IMR-90 (cell line): ENCODE data around the gene HNRNPAB. TPM values are rescaled to one million over a fixed set of nuclear protein-coding genes. Genes with fewer than 3 reads are reported as not detected.

Experiments used
- ATAC-seq: fragments of 200-7000 bp; cut with Tn5 transposase; 2 replicates; pipeline ENCODE4 v1.9.1; 2020; ENCODE audit warnings: low read depth, mild to moderate bottlenecking, moderate library complexity
- BruUV-seq: library from RNA; stranded (reverse); fragments of 400-500 nt; replicated peaks from 2 replicates; lab custom pipeline; 2021; lab: Mats Ljungman, UMichigan
- CTCF ChIA-PET: fragments of 300-600 bp; formaldehyde crosslinking; extraction: SDS; loops from one replicate; lab custom pipeline; 2021; ENCODE audit warnings: antibody characterized with exemption; lab: Yijun Ruan, JAX
- POLR2A ChIA-PET: fragments of 300-600 bp; sonication (Branson Sonifier 250); formaldehyde crosslinking; loops from one replicate; lab custom pipeline; 2022; ENCODE audit warnings: antibody characterized with exemption; ENCODE audit not compliant: unreplicated experiment; lab: Charles Lee
- DNase-seq: peaks from one replicate; pipeline ENCODE4 v3.0.0; 2013
- H2AFZ ChIP-seq: replicated peaks from 2 replicates; pipeline ENCODE3; 2013; ENCODE audit warnings: low read length, mild to moderate bottlenecking; ENCODE audit not compliant: poor library complexity
- H2AK5ac ChIP-seq: 2 replicates; pipeline ENCODE4 v1.6.1; 2013; ENCODE audit warnings: low read depth, low read length, inconsistent platforms
- H2AK9ac ChIP-seq: replicated peaks from 2 replicates; pipeline ENCODE3; 2013; ENCODE audit warnings: mild to moderate bottlenecking, low read depth, low read length, moderate library complexity; ENCODE audit not compliant: poor library complexity
- H2BK120ac ChIP-seq: 2 replicates; pipeline ENCODE4 v1.6.1; 2013; ENCODE audit warnings: low read depth, low read length, inconsistent platforms
- H2BK15ac ChIP-seq: 3 replicates; pipeline ENCODE4 v1.6.1; 2013; ENCODE audit warnings: low read depth, low read length, inconsistent platforms
- H2BK20ac ChIP-seq: 2 replicates; pipeline ENCODE4 v1.6.1; 2013; ENCODE audit warnings: low read depth, mild to moderate bottlenecking, inconsistent platforms, low read length, moderate library complexity
- H2BK5ac ChIP-seq: 2 replicates; pipeline ENCODE4 v1.6.1; 2013; ENCODE audit warnings: mild to moderate bottlenecking, low read depth, low read length, inconsistent platforms; ENCODE audit not compliant: poor library complexity, severe bottlenecking
- H3K14ac ChIP-seq: replicated peaks from 2 replicates; pipeline ENCODE4 v1.6.1; 2013; ENCODE audit warnings: low read depth, low read length, inconsistent platforms
- H3K18ac ChIP-seq: 2 replicates; pipeline ENCODE4 v1.6.1; 2013; ENCODE audit warnings: low read depth, low read length, control low read depth
- H3K23ac ChIP-seq: 2 replicates; pipeline ENCODE4 v1.6.1; 2013; ENCODE audit warnings: low read depth, low read length, inconsistent platforms
- H3K27ac ChIP-seq: 2 replicates; pipeline ENCODE4 v1.5.1; 2013; ENCODE audit warnings: mild to moderate bottlenecking, control low read depth, low read length; ENCODE audit not compliant: insufficient read depth
- H3K27me3 ChIP-seq: 2 replicates; pipeline ENCODE4 v1.6.1; 2013; ENCODE audit warnings: low read length; ENCODE audit not compliant: control insufficient read depth, insufficient read depth
- H3K36me3 ChIP-seq: 2 replicates; pipeline ENCODE4 v1.6.1; 2013; ENCODE audit warnings: low read length, mixed read lengths; ENCODE audit not compliant: control insufficient read depth, insufficient read depth
- H3K4ac ChIP-seq: 2 replicates; pipeline ENCODE4 v1.6.1; 2013; ENCODE audit warnings: low read depth, low read length, inconsistent platforms
- H3K4me1 ChIP-seq: 2 replicates; pipeline ENCODE4 v1.6.1; 2013; ENCODE audit warnings: low read length, mixed read lengths; ENCODE audit not compliant: control insufficient read depth, insufficient read depth
- H3K4me2 ChIP-seq: 2 replicates; pipeline ENCODE4 v1.6.1; 2013; ENCODE audit warnings: low read depth, mild to moderate bottlenecking, control low read depth, low read length, moderate library complexity
- H3K4me3 ChIP-seq: 2 replicates; pipeline ENCODE4 v1.5.1; 2013; ENCODE audit warnings: low read depth, mild to moderate bottlenecking, control low read depth, low read length, moderate library complexity; ENCODE audit not compliant: insufficient read depth
- H3K56ac ChIP-seq: 2 replicates; pipeline ENCODE4 v1.6.1; 2013; ENCODE audit warnings: low read length, inconsistent platforms; ENCODE audit not compliant: insufficient read depth; ENCODE audit errors: extremely low read depth
- H3K79me1 ChIP-seq, 2 experiments: 2 replicates each; pipeline ENCODE4 v1.6.1; 2013; ENCODE audit warnings: low read length in 2 of 2, inconsistent platforms in 1 of 2, low read depth in 1 of 2
- H3K9ac ChIP-seq: 2 replicates; pipeline ENCODE4 v1.6.1; 2013; ENCODE audit warnings: low read depth, low read length, control low read depth
- H3K9me1 ChIP-seq: 2 replicates; pipeline ENCODE4 v1.6.1; 2013; ENCODE audit warnings: low read length, inconsistent platforms; ENCODE audit not compliant: insufficient read depth
- H3K9me3 ChIP-seq: 2 replicates; pipeline ENCODE4 v1.6.1; 2013; ENCODE audit warnings: low read length; ENCODE audit not compliant: control insufficient read depth, insufficient read depth
- H4K20me1 ChIP-seq: 2 replicates; pipeline ENCODE4 v1.6.1; 2013; ENCODE audit warnings: low read length, inconsistent platforms; ENCODE audit not compliant: insufficient read depth
- H4K5ac ChIP-seq: 2 replicates; pipeline ENCODE4 v1.6.1; 2013; ENCODE audit warnings: mild to moderate bottlenecking, low read depth, low read length, control low read depth
- H4K8ac ChIP-seq, 2 experiments: 2 replicates each; pipeline ENCODE4 v1.6.1; 2013; ENCODE audit warnings: low read depth in 2 of 2, low read length in 2 of 2, control low read depth in 1 of 2, inconsistent platforms in 1 of 2
- H4K91ac ChIP-seq: 2 replicates; pipeline ENCODE4 v1.6.1; 2013; ENCODE audit warnings: low read depth, low read length, inconsistent platforms; ENCODE audit not compliant: insufficient read depth
- BHLHE40 ChIP-seq: fragments of 150-350 bp; IDR thresholded peaks from 2 replicates; pipeline ENCODE4 v1.6.1; 2016; ENCODE audit warnings: mild to moderate bottlenecking, low read depth, low read length
- CEBPB ChIP-seq: IDR thresholded peaks from 2 replicates; pipeline ENCODE4 v1.6.1; 2012; ENCODE audit warnings: low read depth, low read length, improper control_type of control experiment
- CHD1 ChIP-seq: IDR thresholded peaks from 2 replicates; pipeline ENCODE4 v1.6.1; 2012; ENCODE audit warnings: low read depth, low read length, improper control_type of control experiment
- CTCF ChIP-seq: conservative IDR thresholded peaks from 2 replicates; pipeline ENCODE4 v1.5.1; 2012; ENCODE audit warnings: mild to moderate bottlenecking, low read depth, low read length, improper control_type of control experiment
- ELK1 ChIP-seq: fragments of 150-350 bp; IDR thresholded peaks from 2 replicates; pipeline ENCODE4 v1.6.1; 2016; ENCODE audit warnings: low read depth, mild to moderate bottlenecking, low read length, moderate library complexity, borderline replicate concordance
- FOS ChIP-seq: fragments of 150-350 bp; IDR thresholded peaks from 2 replicates; pipeline ENCODE4 v1.6.1; 2016; ENCODE audit warnings: low read depth, low read length
- MAFK ChIP-seq: IDR thresholded peaks from 2 replicates; pipeline ENCODE4 v1.6.1; 2012; ENCODE audit warnings: low read depth, low read length, improper control_type of control experiment
- MAZ ChIP-seq: IDR thresholded peaks from 2 replicates; pipeline ENCODE4 v1.6.1; 2012; ENCODE audit warnings: low read depth, mild to moderate bottlenecking, low read length, improper control_type of control experiment, moderate library complexity, borderline replicate concordance
- MXI1 ChIP-seq: IDR thresholded peaks from 2 replicates; pipeline ENCODE4 v1.6.1; 2012; ENCODE audit warnings: low read depth, mild to moderate bottlenecking, low read length, moderate library complexity, borderline replicate concordance
- NFE2L2 ChIP-seq: fragments of 150-350 bp; IDR thresholded peaks from 2 replicates; pipeline ENCODE4 v1.6.1; 2016; ENCODE audit warnings: low read depth, mild to moderate bottlenecking, low read length
- POLR2A ChIP-seq: IDR thresholded peaks from 2 replicates; pipeline ENCODE4 v1.6.1; 2012; ENCODE audit warnings: mild to moderate bottlenecking, low read depth, low read length
- RAD21 ChIP-seq: IDR thresholded peaks from 2 replicates; pipeline ENCODE4 v1.6.1; 2012; ENCODE audit warnings: low read length, improper control_type of control experiment
- RCOR1 ChIP-seq: IDR thresholded peaks from 2 replicates; pipeline ENCODE4 v1.6.1; 2012; ENCODE audit warnings: mild to moderate bottlenecking, low read length, improper control_type of control experiment; ENCODE audit not compliant: insufficient replicate concordance
- RFX5 ChIP-seq: IDR thresholded peaks from 2 replicates; pipeline ENCODE4 v1.8.0; 2012; ENCODE audit warnings: low read depth, mild to moderate bottlenecking, low read length, moderate library complexity
- SMC3 ChIP-seq: fragments of 150-350 bp; IDR thresholded peaks from 2 replicates; pipeline ENCODE4 v1.6.1; 2016; ENCODE audit warnings: low read depth, mild to moderate bottlenecking, antibody characterized with exemption, low read length, moderate library complexity
- USF2 ChIP-seq: fragments of 150-350 bp; IDR thresholded peaks from 2 replicates; pipeline ENCODE4 v1.6.1; 2017; ENCODE audit warnings: mild to moderate bottlenecking, antibody characterized with exemption, low read length, low read depth
- WGBS, 2 experiments: methylation state at CpG; one replicate each; pipeline versions ENCODE4 v1.1.5 to v1.1.7; 2013; ENCODE audit warnings: missing lambda C conversion rate in 2 of 2; ENCODE audit not compliant: insufficient read length in 1 of 2; ENCODE audit errors: extremely low coverage in 2 of 2; 5-methylcytosine and 5-hydroxymethylcytosine counted together
- dilution Hi-C: fragments of 300-500 bp; cut with HindIII; formaldehyde crosslinking; loops from one replicate; pipeline ENCODE4 v1.14.3; 2018; ENCODE audit warnings: low sequenced_read_pairs; ENCODE audit not compliant: unreplicated experiment
- in situ Hi-C: fragments of 300-500 bp; cut with MboI; formaldehyde crosslinking; loops from 3 replicates; pipeline ENCODE4 v1.14.3; 2019; ENCODE audit warnings: low sequenced_read_pairs, inconsistent platforms, mixed read lengths
- intact Hi-C: fragments of 100-400 bp; cut with micrococcal nuclease; formaldehyde crosslinking; loops from 2 replicates; pipeline ENCODE4 v1.10.0; 2022
- polyA plus RNA-seq, 3 experiments: library from polyadenylated mRNA; depleted of rRNA; stranded (reverse); fragments of >200 nt; gene quantifications; 2 replicates each; pipeline ENCODE4 v1.2.3, GENCODE V29; 2012; ENCODE audit warnings: low replicate concordance in 1 of 3
- total RNA-seq: library from RNA; depleted of rRNA; stranded (reverse); fragments of >200 nt; gene quantifications from 2 replicates; pipeline ENCODE4 v1.2.3, GENCODE V29; 2012

HNRNPAB gene
- total and polyA plus RNA-seq, 2 of the 4 experiments (the other 2 are of a cell fraction), result 32.1 to 128 TPM

- in situ Hi-C loops, result no loop called here
Measured at GRCh38 chr5:178218827-178219226, 14.5 kb downstream of the HNRNPAB start.

More at GRCh38 chr5:178218827-178219226, 14.5 kb downstream of the HNRNPAB start:
- H3K23ac ChIP-seq, result no peak overlapping the region
- H3K9ac ChIP-seq, result no peak overlapping the region
- H2AK5ac ChIP-seq, result no peak overlapping the region
- no peak overlapping the region for H4K8ac ChIP-seq
- no peak overlapping the region for H2BK5ac ChIP-seq
- no peaks in the 10 kb centered on the region for H3K27me3 ChIP-seq
- H2BK15ac ChIP-seq, result no peak overlapping the region
- H4K20me1 ChIP-seq, result peaks cover 17% of the 10 kb centered on the region
- no peak overlapping the region for H2AK9ac ChIP-seq
- no peak overlapping the region for H3K56ac ChIP-seq
- ATAC-seq, result no peak
- no peaks in the 10 kb centered on the region for H3K9me3 ChIP-seq
- dilution Hi-C loops (no loop called here), intact Hi-C loops (no loop called here)
- peaks cover 8 to 41% of the 10 kb centered on the region in 2 experiments; a peak in 3 of 4 replicates for H3K79me1 ChIP-seq
- H2BK20ac ChIP-seq, result no peak overlapping the region
- BruUV-seq, result no TSS peak
- H3K4ac ChIP-seq, result no peak overlapping the region
- no peaks in the 10 kb centered on the region for H3K4me1 ChIP-seq
- no peak overlapping the region for H3K18ac ChIP-seq
- H2BK120ac ChIP-seq, result no peak overlapping the region
- H4K91ac ChIP-seq, result no peak overlapping the region
- no peak overlapping the region for H3K4me3 ChIP-seq
- H3K14ac ChIP-seq, result no peak overlapping the region
- no peak overlapping the region for H3K4me2 ChIP-seq
- H3K27ac ChIP-seq, result no peak overlapping the region
- WGBS, 2 experiments, result no CpG with 5 or more reads among the region's 3 CpGs
- ChIA-PET CTCF (no interaction called here), POLR2A (no interaction called here)
- H3K36me3 ChIP-seq, result peaks cover 45% of the 10 kb centered on the region
- TF ChIP-seq RCOR1, result no peak
- no peak for TF ChIP-seq SMC3
- TF ChIP-seq RFX5, result no peak
- no peak for TF ChIP-seq CHD1
- no peak for TF ChIP-seq MAFK
- TF ChIP-seq RAD21, result no peak
- no peak for TF ChIP-seq USF2
- no peak for TF ChIP-seq MAZ
- no peak for TF ChIP-seq BHLHE40
- TF ChIP-seq NFE2L2, result no peak
- TF ChIP-seq MXI1, result no peak
- no peak for TF ChIP-seq POLR2A
- TF ChIP-seq ELK1, result no peak
- no peak for TF ChIP-seq CEBPB
- TF ChIP-seq FOS, result no peak
- no peak for TF ChIP-seq CTCF
- H4K5ac ChIP-seq, result no peak overlapping the region
- H2AFZ ChIP-seq, result no peak overlapping the region
- peaks cover 11% of the 10 kb centered on the region for H3K9me1 ChIP-seq
- DNase-seq, result peak; percentile 38
